ENCODE data around the gene CCDC150. TPM values are rescaled to one million over a fixed set of nuclear protein-coding genes. Genes with fewer than 3 reads are reported as not detected.

The CCDC150 gene
- polyA plus RNA-seq (2012; ENCODE audit: missing spikeins) = 6.8 TPM

DNA sequence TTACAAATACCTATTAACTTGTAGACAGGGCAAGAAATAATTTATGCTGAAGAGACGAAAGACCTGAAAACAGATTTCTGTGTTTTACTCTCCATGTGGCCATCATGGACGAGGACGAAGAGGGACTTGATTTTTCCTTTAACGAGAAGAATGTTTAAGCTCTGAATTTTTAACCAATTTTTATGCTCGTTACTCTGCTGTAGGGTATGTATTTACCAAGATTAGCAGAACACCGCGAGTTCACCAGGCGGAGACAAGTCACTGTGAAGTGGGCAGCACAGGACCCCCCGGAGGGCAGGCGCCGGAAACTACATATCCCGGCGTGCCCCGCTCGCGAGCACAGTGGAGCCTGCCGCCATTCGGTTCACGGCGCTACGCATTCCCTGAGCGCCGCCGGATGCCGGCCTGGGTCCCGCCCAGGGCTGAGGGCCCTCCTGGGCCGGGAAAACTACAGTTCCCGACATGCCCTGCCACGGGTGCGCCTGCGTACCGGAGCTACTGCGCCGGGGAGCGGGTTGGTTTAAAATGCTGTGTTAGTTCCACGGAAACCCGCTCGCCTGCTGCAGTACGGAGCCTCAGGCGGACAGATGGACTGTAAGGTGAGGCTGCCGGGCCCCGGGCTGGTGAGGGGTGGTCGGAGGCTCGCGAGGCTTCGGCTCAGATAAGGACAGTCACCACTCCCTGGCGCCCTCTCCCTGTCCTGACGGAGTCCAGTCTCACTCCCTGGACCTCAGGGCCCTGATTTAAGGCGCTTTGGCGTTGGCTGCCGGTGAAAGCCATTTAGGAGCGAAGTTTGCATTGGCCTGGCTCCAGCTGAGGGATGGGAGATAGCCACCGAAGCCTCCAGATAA lies at the start of gene CCDC150:
Gene CCDC150, plus strand, starts transcription at position 536 of the 851 bp plus-strand sequence. Its CDS starts 52 bp downstream, at position 588.
- DNase-seq (ENCODE audit: insufficient read length) = peak; percentile 95
- FAIRE-seq = peak; percentile 99
- TF ChIP-seq POLR2AphosphoS5 (IDR thresholded peaks at IDR 0.05; ENCODE audit: low read depth, low read length) (no peak), TAF1 (IDR thresholded peaks at IDR 0.05; ENCODE audit: borderline replicate concordance, low read depth, low read length) (no peak)

DNA sequence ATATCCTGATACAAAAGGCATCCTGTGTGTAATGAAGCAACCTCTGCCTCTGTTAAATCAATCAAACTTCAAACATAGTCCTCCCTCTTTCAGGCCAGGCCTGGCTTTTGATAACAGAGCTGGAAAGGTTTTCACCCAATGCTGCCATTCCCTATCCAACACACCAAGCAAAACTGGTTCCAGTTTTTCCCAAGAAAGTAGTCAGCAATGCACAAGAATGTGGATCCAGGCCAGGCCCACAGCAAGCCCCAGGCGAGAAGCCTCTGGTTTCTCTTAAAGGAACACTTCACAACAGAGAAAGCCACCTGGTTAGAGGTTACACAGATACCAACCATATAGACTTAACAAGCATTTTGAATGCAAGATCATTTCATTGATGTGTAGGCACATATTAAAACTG lies 49.2 kb upstream of the CCDC150 start:
- TF ChIP-seq POLR2AphosphoS5 (IDR thresholded peaks at IDR 0.05; ENCODE audit: low read depth, low read length) (no peak), TAF1 (IDR thresholded peaks at IDR 0.05; ENCODE audit: borderline replicate concordance, low read depth, low read length) (no peak), POLR2A (IDR thresholded peaks at IDR 0.05; ENCODE audit: low read depth, low read length) (no peak)
- DNase-seq (ENCODE audit: insufficient read length) (no peak), FAIRE-seq (no peak)

DNA sequence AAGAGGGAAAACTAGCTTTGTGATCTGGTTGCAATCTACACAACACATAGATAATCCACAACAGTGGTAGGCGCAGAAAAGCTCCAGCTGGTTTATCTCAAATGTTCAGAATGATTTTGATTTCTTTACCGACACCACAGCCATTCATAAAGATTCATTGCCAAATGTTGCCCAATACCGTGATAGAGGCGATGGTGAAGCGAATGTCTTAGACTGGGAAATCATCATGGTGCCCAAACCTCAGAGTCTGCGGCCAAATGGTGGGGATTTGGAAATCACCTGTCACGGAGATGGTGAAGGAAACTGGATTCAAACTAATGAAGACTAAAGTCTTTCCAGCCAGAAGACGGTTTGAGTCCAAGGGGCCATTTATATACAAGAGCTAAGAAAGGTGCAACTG lies 48.5 kb upstream of the CCDC150 start:
- FAIRE-seq = no peak
- DNase-seq (ENCODE audit: insufficient read length) = no peak
- no peak for TF ChIP-seq POLR2AphosphoS5 (IDR thresholded peaks at IDR 0.05; ENCODE audit: low read depth, low read length)
- TF ChIP-seq POLR2A (IDR thresholded peaks at IDR 0.05; ENCODE audit: low read depth, low read length) = no peak
- TF ChIP-seq TAF1 (IDR thresholded peaks at IDR 0.05; ENCODE audit: borderline replicate concordance, low read depth, low read length) = no peak

DNA sequence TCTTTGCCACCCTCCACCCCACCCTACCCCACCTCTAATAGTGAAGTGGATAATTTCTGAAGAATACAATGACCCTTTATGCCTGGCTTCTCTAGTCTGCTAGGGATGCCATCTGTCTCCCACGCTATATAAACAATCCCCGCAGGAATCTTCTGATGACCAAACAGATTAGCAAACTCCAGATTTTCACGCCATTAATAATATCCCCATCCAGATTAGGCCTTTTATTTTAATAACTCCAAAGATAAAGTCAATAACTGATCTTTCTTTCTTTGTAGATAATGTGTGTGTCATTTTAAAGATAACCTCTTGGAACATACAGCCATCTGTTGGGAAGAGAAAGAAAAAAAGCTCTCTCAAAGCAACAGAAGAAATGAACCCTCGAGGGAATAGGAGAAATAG lies 47.9 kb upstream of the CCDC150 start:
- DNase-seq (ENCODE audit: insufficient read length) = no peak
- TF ChIP-seq TAF1 (IDR thresholded peaks at IDR 0.05; ENCODE audit: borderline replicate concordance, low read depth, low read length) (no peak), POLR2A (IDR thresholded peaks at IDR 0.05; ENCODE audit: low read depth, low read length) (no peak), POLR2AphosphoS5 (IDR thresholded peaks at IDR 0.05; ENCODE audit: low read depth, low read length) (no peak)
- FAIRE-seq = no peak

DNA sequence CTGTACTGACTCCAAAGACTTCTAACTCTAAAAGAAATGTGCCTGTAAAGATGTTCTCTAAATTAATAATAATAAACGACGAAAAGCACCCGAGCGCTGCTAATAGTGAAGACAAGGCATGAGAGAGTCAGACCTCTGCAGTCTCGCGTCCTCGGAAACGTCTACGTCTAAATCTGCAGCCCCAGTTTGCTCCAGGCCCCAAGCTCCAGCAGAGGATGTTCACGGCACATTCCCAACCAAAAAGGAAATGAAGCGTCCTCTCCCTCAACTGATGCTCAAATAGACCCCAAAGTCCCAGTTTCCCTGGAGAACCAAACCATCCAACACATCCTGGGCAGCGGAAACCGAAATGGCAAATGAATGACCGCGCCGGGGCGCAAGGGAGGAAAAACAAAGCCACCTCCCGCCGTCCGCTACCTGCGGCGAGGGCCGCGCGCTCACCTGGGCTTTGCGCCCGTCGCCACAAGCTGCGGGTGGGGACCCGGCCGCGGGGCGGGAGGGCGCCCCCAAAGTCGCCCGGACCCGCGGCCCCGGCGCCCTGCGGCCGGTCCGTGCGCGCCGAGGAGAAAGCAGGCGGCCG lies 47.1 kb upstream of the CCDC150 start:
- TF ChIP-seq TAF1 (IDR thresholded peaks at IDR 0.05; ENCODE audit: borderline replicate concordance, low read depth, low read length) (no peak), POLR2A (IDR thresholded peaks at IDR 0.05; ENCODE audit: low read depth, low read length) (no peak), POLR2AphosphoS5 (IDR thresholded peaks at IDR 0.05; ENCODE audit: low read depth, low read length) (no peak)
- no peak for FAIRE-seq
- no peak for DNase-seq (ENCODE audit: insufficient read length)

DNA sequence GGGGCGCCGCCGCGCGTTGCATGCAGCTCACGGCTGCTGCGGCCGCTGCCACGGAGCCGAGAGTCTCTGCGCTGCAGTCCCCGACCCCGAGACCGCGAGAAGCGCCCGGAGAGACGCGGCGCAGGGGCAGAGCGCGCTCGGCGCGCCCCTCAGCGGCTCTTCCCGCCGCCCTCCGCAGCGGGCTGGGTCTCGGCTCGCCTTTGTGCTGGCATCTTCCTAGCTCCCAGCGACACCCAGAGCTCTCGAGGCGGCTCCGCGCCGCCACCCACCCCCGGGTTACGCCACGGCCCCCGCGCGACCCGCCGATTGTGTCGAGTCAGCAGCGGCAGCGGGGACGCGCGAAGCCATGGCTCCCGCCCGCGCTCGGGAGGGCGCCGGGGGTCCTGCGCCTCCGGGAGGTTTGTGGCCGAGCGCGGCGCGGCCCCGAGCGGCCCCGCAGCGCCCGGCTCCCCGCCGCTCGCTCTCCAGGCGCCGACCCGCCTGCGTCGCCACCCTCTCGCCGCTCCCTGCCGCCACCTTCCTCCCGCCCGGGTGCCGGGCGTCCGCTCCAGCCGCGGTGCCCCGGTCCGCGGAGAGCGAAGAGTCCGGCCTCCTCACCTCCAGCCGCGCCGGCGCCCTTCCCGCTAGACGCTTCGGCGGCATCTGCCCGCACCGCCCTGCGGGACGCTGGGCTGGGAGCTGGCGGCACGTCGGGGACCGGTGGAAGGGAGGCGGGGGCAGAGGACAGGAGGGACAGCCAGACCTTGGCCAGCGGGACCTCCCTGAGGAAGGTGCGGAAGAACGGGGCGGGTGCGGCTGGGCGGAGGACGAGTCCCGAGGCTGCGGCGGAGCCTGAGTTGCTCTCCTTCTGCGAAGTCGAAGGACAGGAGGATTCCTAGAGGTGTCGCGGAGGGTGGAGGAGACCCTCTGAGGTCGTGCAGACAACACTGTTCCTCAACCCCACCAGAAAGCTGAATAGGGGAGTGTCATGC lies 46.3 kb upstream of the CCDC150 start, which contains the start of gene HECW2:
Gene HECW2, minus strand, starts transcription at position 644 of the 971 bp plus-strand sequence.
- TF ChIP-seq POLR2A (IDR thresholded peaks at IDR 0.05; ENCODE audit: low read depth, low read length) = no peak
- no peak for TF ChIP-seq TAF1 (IDR thresholded peaks at IDR 0.05; ENCODE audit: borderline replicate concordance, low read depth, low read length)
- no peak for TF ChIP-seq POLR2AphosphoS5 (IDR thresholded peaks at IDR 0.05; ENCODE audit: low read depth, low read length)
- DNase-seq (ENCODE audit: insufficient read length) (peak; percentile 40), FAIRE-seq (no peak)

DNA sequence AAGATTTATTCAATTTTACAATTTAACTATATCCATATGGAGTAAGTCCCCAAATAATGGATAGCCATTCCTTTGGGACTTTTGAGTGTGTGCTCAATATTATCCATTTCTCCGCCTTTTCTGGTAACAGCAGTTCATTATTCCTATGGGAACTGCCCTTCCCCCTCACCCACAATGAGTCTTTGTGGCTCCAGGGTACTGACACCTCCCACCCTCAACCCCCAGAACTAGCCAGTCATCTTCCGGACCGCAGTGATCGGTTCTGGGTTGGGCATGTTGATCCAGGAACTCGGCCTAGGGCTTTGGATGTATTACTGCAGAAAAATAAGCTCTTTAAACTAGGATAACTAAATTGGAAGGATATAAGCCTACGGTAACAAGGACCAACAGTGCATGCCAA lies 45.4 kb upstream of the CCDC150 start:
- no peak for TF ChIP-seq POLR2AphosphoS5 (IDR thresholded peaks at IDR 0.05; ENCODE audit: low read depth, low read length)
- no peak for TF ChIP-seq POLR2A (IDR thresholded peaks at IDR 0.05; ENCODE audit: low read depth, low read length)
- TF ChIP-seq TAF1 (IDR thresholded peaks at IDR 0.05; ENCODE audit: borderline replicate concordance, low read depth, low read length) = no peak
- no peak for DNase-seq (ENCODE audit: insufficient read length)
- FAIRE-seq = no peak

DNA sequence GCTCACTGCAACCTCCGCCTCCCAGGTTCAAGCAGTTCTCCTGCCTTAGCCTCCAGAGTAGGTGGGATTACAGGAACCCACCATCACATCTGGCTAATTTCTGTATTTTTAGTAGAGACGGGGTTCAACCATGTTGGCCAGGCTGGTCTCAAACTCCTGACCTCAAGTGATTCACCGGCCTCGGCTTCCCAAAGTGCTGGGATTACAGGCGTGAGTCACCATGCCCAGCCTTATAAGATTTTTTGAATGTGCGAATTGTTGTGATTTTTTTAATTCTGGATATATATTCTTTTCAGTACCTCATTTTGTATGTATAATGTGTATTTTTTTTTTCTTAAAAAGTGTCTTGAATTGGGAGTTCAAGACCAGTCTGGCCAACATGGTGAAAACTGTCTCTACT lies 42.0 kb upstream of the CCDC150 start:
- no peak for DNase-seq (ENCODE audit: insufficient read length)
- no peak for FAIRE-seq
- no peak for TF ChIP-seq POLR2A (IDR thresholded peaks at IDR 0.05; ENCODE audit: low read depth, low read length)
- no peak for TF ChIP-seq POLR2AphosphoS5 (IDR thresholded peaks at IDR 0.05; ENCODE audit: low read depth, low read length)
- TF ChIP-seq TAF1 (IDR thresholded peaks at IDR 0.05; ENCODE audit: borderline replicate concordance, low read depth, low read length) = no peak

DNA sequence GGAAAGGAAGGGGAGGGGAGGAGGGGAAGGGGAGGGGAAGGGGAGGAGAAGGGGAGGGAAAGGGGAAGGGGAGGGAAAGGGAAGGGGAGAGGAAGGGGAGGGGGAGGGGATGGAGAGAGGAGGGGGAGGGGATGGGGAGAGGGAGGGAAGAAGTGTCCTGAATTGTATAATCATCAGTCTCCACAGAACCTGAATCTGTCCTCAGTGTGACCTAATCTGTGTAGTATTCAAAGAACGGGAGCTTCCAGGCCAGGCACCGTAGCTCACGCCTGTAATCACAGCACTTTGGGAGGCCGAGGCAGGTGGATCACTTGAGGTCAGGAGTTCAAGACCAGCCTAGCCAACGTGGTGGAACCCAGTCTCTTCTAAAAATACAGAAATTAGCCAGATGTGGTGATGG lies 41.1 kb upstream of the CCDC150 start:
- no peak for DNase-seq (ENCODE audit: insufficient read length)
- FAIRE-seq = no peak
- no peak for TF ChIP-seq TAF1 (IDR thresholded peaks at IDR 0.05; ENCODE audit: borderline replicate concordance, low read depth, low read length)

DNA sequence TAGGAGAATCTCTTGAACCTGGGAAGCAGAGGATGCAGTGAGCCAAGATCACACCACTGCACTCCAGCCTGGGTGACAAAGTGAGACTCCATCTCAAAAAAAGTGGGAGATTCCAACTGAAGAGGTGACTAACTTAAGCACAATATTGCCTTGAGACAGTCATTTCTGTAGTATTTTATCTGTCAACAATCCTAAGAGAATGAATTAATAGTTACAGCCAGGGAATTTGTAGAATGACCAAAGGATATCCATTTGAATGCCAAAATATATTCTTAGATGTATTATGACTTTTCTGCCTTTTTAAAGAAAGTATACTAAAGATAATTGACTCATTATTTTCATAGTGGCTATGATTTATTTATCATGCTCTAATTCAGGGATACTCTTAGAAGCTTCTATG lies 40.7 kb upstream of the CCDC150 start:
- DNase-seq (ENCODE audit: insufficient read length) (no peak), FAIRE-seq (no peak)
- TF ChIP-seq TAF1 (IDR thresholded peaks at IDR 0.05; ENCODE audit: borderline replicate concordance, low read depth, low read length) (no peak), POLR2AphosphoS5 (IDR thresholded peaks at IDR 0.05; ENCODE audit: low read depth, low read length) (no peak), POLR2A (IDR thresholded peaks at IDR 0.05; ENCODE audit: low read depth, low read length) (no peak)

All from GM12892 (cell line).